Ectodermal cell (in vitro differentiated cells): ENCODE measurements around the gene ERGIC3.

Experiments used
- H3K27ac ChIP-seq: 2 replicates; pipeline ENCODE4 v1.7.0; 2013; ENCODE audit warnings: mild to moderate bottlenecking, low read depth, low read length; ENCODE audit not compliant: insufficient read depth, poor library complexity, severe bottlenecking
- H3K27me3 ChIP-seq: 2 replicates; pipeline ENCODE4 v1.7.0; 2013; ENCODE audit warnings: mild to moderate bottlenecking, low read length; ENCODE audit not compliant: insufficient read depth, control insufficient read depth, poor library complexity, severe bottlenecking
- H3K36me3 ChIP-seq: one replicate; pipeline ENCODE4 v1.7.0; 2013; ENCODE audit warnings: low read length; ENCODE audit not compliant: control insufficient read depth, insufficient read depth
- H3K4me1 ChIP-seq: one replicate; pipeline ENCODE4 v1.7.0; 2013; ENCODE audit warnings: low read length; ENCODE audit not compliant: control insufficient read depth, insufficient read depth
- H3K4me3 ChIP-seq: 2 replicates; pipeline ENCODE4 v1.7.0; 2013; ENCODE audit warnings: low read depth, low read length, control low read depth; ENCODE audit not compliant: insufficient read depth
- H3K9me3 ChIP-seq: 2 replicates; pipeline ENCODE4 v1.7.0; 2013; ENCODE audit warnings: mild to moderate bottlenecking, low read length, moderate library complexity; ENCODE audit not compliant: control insufficient read depth
- WGBS, 2 experiments: methylation state at CpG; one replicate each; pipeline ENCODE4 v1.1.7; 2013; ENCODE audit warnings: missing lambda C conversion rate in 2 of 2; 5-methylcytosine and 5-hydroxymethylcytosine counted together

ERGIC3 gene

DNA sequence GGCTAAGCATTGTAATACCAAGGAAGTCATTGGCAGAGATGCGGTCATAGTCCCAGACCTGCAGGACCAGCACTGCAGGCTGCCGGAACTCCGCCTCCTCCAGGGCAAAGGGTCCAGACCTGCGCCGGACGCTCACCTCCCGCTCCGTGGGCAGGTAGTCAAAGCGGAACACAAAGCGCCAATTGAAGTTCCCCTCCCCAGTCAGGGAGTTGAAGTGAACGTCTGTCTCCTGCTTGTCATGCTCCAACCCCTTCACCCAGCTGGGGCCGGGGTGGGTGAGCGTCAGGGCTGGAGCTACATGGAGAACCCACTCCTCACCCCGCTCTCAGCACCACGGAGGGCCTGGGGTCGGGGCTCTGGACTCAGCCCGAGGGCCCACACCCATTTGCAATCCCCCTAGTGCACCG is 18.2 kb downstream of the ERGIC3 start:
- 81 to 86% methylated on average over 18 of the region's 18 CpGs for WGBS, 2 experiments
- H3K27me3 ChIP-seq, result no peaks in the 10 kb centered on the region
- H3K4me1 ChIP-seq, result no peaks in the 10 kb centered on the region
- peaks cover 3% of the 10 kb centered on the region for H3K36me3 ChIP-seq
- H3K27ac ChIP-seq, result no peak overlapping the region
- no peaks in the 10 kb centered on the region for H3K9me3 ChIP-seq
- no peak overlapping the region for H3K4me3 ChIP-seq

GRCh38 chr20:35560541-35560940 is 18.7 kb downstream of the ERGIC3 start:
- Histone ChIP-seq H3K27ac (no peak overlapping the region), H3K36me3 (no peaks in the 10 kb centered on the region), H3K9me3 (no peaks in the 10 kb centered on the region), H3K27me3 (no peaks in the 10 kb centered on the region), H3K4me1 (no peaks in the 10 kb centered on the region), H3K4me3 (no peak overlapping the region)
- 78 to 80% methylated on average over 10 of the region's 10 CpGs for WGBS, 2 experiments

DNA sequence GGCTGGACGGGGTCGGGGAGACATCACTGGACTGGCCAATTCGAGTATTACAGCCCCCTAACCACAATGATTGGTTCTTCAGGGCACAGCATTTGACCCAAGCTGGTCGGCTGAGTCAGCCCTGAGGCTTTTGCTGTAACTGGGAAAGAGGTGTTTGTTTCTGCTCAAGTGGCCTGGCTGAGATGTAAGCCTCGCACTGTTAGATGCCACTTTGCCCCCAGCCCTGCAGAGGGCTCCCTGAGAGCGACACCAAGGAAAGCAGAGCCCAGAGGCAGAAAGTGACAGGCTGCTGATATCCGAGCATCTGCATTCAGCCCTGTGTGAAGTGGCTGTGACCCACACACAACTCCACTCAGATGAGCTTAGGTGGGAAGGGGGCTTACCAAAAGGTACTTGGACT is 19.4 kb downstream of the ERGIC3 start:
- Histone ChIP-seq H3K4me1 (no peaks in the 10 kb centered on the region), H3K36me3 (no peaks in the 10 kb centered on the region), H3K27me3 (no peaks in the 10 kb centered on the region), H3K4me3 (no peak overlapping the region), H3K9me3 (no peaks in the 10 kb centered on the region), H3K27ac (no peak overlapping the region)
- 28% methylated on average over 7 of the region's 7 CpGs for WGBS, 2 experiments

DNA sequence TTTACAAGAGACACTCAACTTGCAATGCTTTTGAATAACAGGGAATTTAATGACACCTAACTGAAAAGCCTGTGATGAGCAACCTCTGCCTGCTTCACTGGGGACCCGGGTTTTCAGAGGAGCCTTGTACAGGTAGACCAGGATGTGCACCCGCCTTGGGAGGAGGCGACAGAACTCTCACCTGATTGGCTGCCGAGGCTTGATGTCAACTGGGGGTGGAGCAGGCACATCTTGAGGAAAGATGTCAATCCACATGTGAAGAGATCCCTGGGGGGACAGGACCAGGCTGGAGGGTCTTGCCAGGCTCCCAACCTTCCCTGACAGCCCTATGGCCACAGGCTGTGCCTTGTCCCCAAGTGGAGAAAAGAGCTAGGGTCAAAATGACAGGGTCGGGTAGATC is 19.8 kb downstream of the ERGIC3 start:
- WGBS, 2 experiments, result 69 to 75% methylated on average over 5 of the region's 5 CpGs
- H3K27ac ChIP-seq, result no peak overlapping the region
- no peaks in the 10 kb centered on the region for H3K27me3 ChIP-seq
- no peaks in the 10 kb centered on the region for H3K36me3 ChIP-seq
- H3K4me3 ChIP-seq, result no peak overlapping the region
- H3K4me1 ChIP-seq, result no peaks in the 10 kb centered on the region
- H3K9me3 ChIP-seq, result no peaks in the 10 kb centered on the region

GRCh38 chr20:35562541-35563110 is 20.7 kb downstream of the ERGIC3 start:
- Histone ChIP-seq H3K4me1 (no peaks in the 10 kb centered on the region), H3K36me3 (no peaks in the 10 kb centered on the region), H3K27me3 (no peaks in the 10 kb centered on the region), H3K27ac (no peak overlapping the region), H3K9me3 (no peaks in the 10 kb centered on the region), H3K4me3 (no peak overlapping the region)
- 82 to 96% methylated on average over 7 to 10 of the region's 10 CpGs for WGBS, 2 experiments

- Histone ChIP-seq H3K27ac (no peak overlapping the region), H3K4me3 (no peak overlapping the region), H3K36me3 (no peaks in the 10 kb centered on the region), H3K9me3 (no peaks in the 10 kb centered on the region), H3K27me3 (no peaks in the 10 kb centered on the region), H3K4me1 (no peaks in the 10 kb centered on the region)
- WGBS, 2 experiments, result 94 to 96% methylated on average over 10 of the region's 10 CpGs
Observed at GRCh38 chr20:35563834-35564233, 22.0 kb downstream of the ERGIC3 start.

GRCh38 chr20:35564905-35565304 is 23.0 kb downstream of the ERGIC3 start:
- H3K4me1 ChIP-seq, result no peaks in the 10 kb centered on the region
- H3K9me3 ChIP-seq, result no peaks in the 10 kb centered on the region
- H3K4me3 ChIP-seq, result no peak overlapping the region
- no peaks in the 10 kb centered on the region for H3K27me3 ChIP-seq
- no peak overlapping the region for H3K27ac ChIP-seq
- 93 to 94% methylated on average over 7 of the region's 7 CpGs for WGBS, 2 experiments
- no peaks in the 10 kb centered on the region for H3K36me3 ChIP-seq

- Histone ChIP-seq H3K27ac (no peak overlapping the region), H3K4me3 (no peak overlapping the region), H3K9me3 (no peaks in the 10 kb centered on the region), H3K4me1 (no peaks in the 10 kb centered on the region), H3K36me3 (no peaks in the 10 kb centered on the region), H3K27me3 (no peaks in the 10 kb centered on the region)
- 24 to 38% methylated on average over 2 of the region's 2 CpGs for WGBS, 2 experiments
Observed at GRCh38 chr20:35568645-35569044, 26.8 kb downstream of the ERGIC3 start.

DNA sequence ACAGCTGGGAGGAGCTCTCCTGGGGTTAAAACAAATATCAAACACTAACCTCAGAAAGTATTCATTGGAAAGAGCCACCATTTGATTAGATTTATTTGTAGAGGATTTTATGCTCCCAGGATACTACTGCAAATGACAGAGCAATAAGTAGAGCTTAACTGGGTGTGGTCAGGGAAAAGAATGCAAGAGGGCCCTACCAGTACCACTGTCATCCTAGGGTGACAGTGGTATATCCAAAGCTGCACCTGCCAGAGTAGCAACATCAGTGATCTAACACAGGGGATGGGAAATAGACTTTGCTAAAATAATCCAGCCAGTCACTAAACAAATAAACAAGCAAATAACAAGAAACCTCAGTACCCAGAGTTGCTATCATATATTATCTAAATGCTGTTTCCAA is 29.7 kb downstream of the ERGIC3 start:
- no peak overlapping the region for H3K27ac ChIP-seq
- H3K4me1 ChIP-seq, result no peaks in the 10 kb centered on the region
- H3K36me3 ChIP-seq, result no peaks in the 10 kb centered on the region
- no peaks in the 10 kb centered on the region for H3K27me3 ChIP-seq
- H3K9me3 ChIP-seq, result no peaks in the 10 kb centered on the region
- no peak overlapping the region for H3K4me3 ChIP-seq

- 94 to 95% methylated on average over 4 of the region's 4 CpGs for WGBS, 2 experiments
- Histone ChIP-seq H3K27me3 (no peaks in the 10 kb centered on the region), H3K4me1 (no peaks in the 10 kb centered on the region), H3K27ac (no peak overlapping the region), H3K36me3 (no peaks in the 10 kb centered on the region), H3K9me3 (no peaks in the 10 kb centered on the region), H3K4me3 (no peak overlapping the region)
Observed at GRCh38 chr20:35572838-35573237, 31.0 kb downstream of the ERGIC3 start.

GRCh38 chr20:35575958-35576357 is 34.1 kb downstream of the ERGIC3 start:
- Histone ChIP-seq H3K27me3 (no peaks in the 10 kb centered on the region), H3K27ac (no peak overlapping the region), H3K4me3 (no peak overlapping the region), H3K9me3 (no peaks in the 10 kb centered on the region), H3K36me3 (no peaks in the 10 kb centered on the region), H3K4me1 (no peaks in the 10 kb centered on the region)
- WGBS, 2 experiments, result 86 to 92% methylated on average over 4 of the region's 4 CpGs
